Nephron (organoid): ENCODE data around the gene DHX36.

ENCODE experiments used
- H3K27ac Mint-ChIP-seq, 3 experiments: 2 replicates each; pipeline ENCODE4 v1.8.0; 2020; ENCODE audit warnings: mixed read lengths in 3 of 3, mild to moderate bottlenecking in 2 of 3, moderate library complexity in 1 of 3
- H3K27me3 Mint-ChIP-seq: 2 replicates; pipeline ENCODE4 v1.8.0; 2021; ENCODE audit warnings: low read depth, mild to moderate bottlenecking, moderate library complexity, mixed read lengths
- H3K36me3 Mint-ChIP-seq: 2 replicates; pipeline ENCODE4 v1.8.0; 2020; ENCODE audit warnings: low read depth, mixed read lengths
- H3K4me1 Mint-ChIP-seq: 2 replicates; pipeline ENCODE4 v1.8.0; 2020; ENCODE audit warnings: mixed read lengths
- H3K4me3 Mint-ChIP-seq, 3 experiments: 2 replicates each; pipeline ENCODE4 v1.8.0; 2020; ENCODE audit warnings: mild to moderate bottlenecking in 3 of 3, mixed read lengths in 3 of 3, moderate library complexity in 2 of 3
- H3K9me3 Mint-ChIP-seq: 2 replicates; pipeline ENCODE4 v1.8.0; 2020; ENCODE audit warnings: mixed read lengths
- CTCF ChIP-seq, 3 experiments: fragments of 200-600 bp; sonication (generic); IDR thresholded peaks; one replicate each; pipeline ENCODE4 v1.5.0; 2021; ENCODE audit warnings: antibody characterized with exemption in 3 of 3; ENCODE audit not compliant: unreplicated experiment in 3 of 3

The DHX36 gene

GRCh38 chr3:154241496-154241895, 82.8 kb downstream of the DHX36 start:
- Mint-ChIP-seq H3K27ac (peak overlapping the region in 1 of 3 experiments; percentile 44), H3K27me3 (no peaks in the 10 kb centered on the region), H3K4me1 (peaks cover 25% of the 10 kb centered on the region), H3K36me3 (peaks cover 25% of the 10 kb centered on the region), H3K9me3 (no peaks in the 10 kb centered on the region), H3K4me3 (no peak overlapping the region)
- no peak for TF ChIP-seq CTCF (IDR thresholded peaks at IDR 0.05; ENCODE audit: unreplicated experiment in 3 of 3)

DNA sequence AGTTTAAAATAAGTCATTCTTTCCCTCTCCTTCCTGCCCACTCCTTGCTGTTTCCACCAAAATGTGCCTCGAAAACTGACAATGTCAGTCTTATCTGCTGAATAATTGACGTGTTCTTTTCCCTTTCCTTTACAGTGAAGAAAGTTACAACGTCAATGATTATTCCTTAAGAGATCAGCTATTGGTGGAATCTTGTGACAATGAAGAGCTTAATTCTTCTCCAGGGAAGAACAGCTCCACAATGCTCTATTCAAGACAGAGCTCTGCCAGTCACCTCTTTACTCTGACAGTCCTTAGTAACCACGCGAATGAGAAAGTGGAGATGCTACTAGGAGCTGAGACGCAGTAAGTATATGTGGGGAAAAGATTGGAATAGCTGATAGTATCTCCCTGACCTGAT, 84.1 kb downstream of the DHX36 start:
- no peak for TF ChIP-seq CTCF (IDR thresholded peaks at IDR 0.05; ENCODE audit: unreplicated experiment in 3 of 3)
- H3K36me3 Mint-ChIP-seq = peaks cover 17% of the 10 kb centered on the region
- no peak overlapping the region for H3K4me3 Mint-ChIP-seq
- H3K4me1 Mint-ChIP-seq = peaks cover 19% of the 10 kb centered on the region
- H3K27ac Mint-ChIP-seq = no peak overlapping the region
- no peaks in the 10 kb centered on the region for H3K9me3 Mint-ChIP-seq
- H3K27me3 Mint-ChIP-seq = no peaks in the 10 kb centered on the region

- TF ChIP-seq CTCF (IDR thresholded peaks at IDR 0.05; ENCODE audit: unreplicated experiment in 3 of 3) = no peak
- Mint-ChIP-seq H3K27me3 (no peaks in the 10 kb centered on the region), H3K27ac (no peak overlapping the region), H3K36me3 (peaks cover 11% of the 10 kb centered on the region), H3K4me1 (peaks cover 8% of the 10 kb centered on the region), H3K4me3 (no peak overlapping the region), H3K9me3 (no peaks in the 10 kb centered on the region)
Observed at GRCh38 chr3:154236331-154236730, 88.0 kb downstream of the DHX36 start.

GRCh38 chr3:154235330-154235729, 89.0 kb downstream of the DHX36 start:
- no peaks in the 10 kb centered on the region for H3K27me3 Mint-ChIP-seq
- H3K9me3 Mint-ChIP-seq = no peaks in the 10 kb centered on the region
- H3K27ac Mint-ChIP-seq = no peak overlapping the region
- peaks cover 8% of the 10 kb centered on the region for H3K4me1 Mint-ChIP-seq
- no peak overlapping the region for H3K4me3 Mint-ChIP-seq
- no peak for TF ChIP-seq CTCF (IDR thresholded peaks at IDR 0.05; ENCODE audit: unreplicated experiment in 3 of 3)
- peaks cover 5% of the 10 kb centered on the region for H3K36me3 Mint-ChIP-seq

DNA sequence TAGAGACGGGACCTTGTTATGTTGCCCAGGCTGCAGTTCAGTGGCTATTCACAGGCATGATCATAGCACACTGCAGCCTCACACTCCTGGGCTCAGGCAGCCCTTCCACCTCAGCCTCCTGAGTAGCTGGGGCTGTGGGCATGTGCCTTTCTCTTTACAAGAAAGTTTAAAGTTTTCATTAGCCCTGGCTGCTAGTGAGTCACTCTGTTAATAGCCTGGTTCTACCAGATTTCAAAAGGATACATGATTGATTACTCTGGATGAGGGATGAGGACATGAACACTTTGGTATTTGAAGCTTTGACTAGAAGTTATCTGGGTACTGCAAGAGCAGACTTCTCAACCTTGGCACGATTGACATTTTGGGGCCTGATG, 95.1 kb downstream of the DHX36 start:
- TF ChIP-seq CTCF (IDR thresholded peaks at IDR 0.05; ENCODE audit: unreplicated experiment in 3 of 3) = no peak
- Mint-ChIP-seq H3K27ac (peak overlapping the region; percentile 56 to 96 (median 63)), H3K27me3 (no peaks in the 10 kb centered on the region), H3K9me3 (no peaks in the 10 kb centered on the region), H3K4me3 (no peak overlapping the region), H3K36me3 (no peaks in the 10 kb centered on the region), H3K4me1 (peaks cover 20% of the 10 kb centered on the region)

DNA sequence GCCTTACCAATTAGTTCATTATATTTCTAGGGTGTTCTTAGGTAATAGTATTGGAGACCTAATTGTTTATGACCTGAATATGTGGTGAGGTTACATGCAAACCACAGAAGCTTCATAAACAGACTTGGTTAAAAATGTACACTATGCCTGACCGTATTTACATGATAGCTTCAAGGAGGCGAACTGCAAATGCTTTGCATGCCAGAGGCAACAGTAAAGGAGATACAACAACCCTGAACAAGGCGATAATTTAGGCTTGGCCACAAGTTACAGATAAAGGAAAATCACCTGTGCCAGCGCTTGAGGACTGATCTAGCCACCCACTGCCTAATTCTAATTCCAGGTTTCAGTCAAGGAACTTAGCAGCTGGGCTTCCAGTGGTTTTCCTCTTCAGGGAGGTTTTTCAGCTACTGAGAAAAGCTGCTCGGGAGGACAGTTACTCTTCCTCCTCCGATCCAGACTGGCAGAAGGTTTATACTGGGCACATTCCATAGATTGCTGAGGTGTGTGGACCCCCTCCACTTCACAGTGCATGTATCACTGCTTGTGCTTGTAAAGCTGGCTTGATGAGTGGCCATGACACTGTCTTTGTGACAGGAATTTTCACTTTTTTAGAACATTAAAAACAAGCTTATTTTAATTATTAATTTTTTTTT, 95.6 kb downstream of the DHX36 start:
- H3K9me3 Mint-ChIP-seq = no peaks in the 10 kb centered on the region
- no peaks in the 10 kb centered on the region for H3K36me3 Mint-ChIP-seq
- H3K27me3 Mint-ChIP-seq = no peaks in the 10 kb centered on the region
- no peak overlapping the region for H3K4me3 Mint-ChIP-seq
- peak overlapping the region; percentile 78 to 96 (median 82) for H3K27ac Mint-ChIP-seq
- no peak for TF ChIP-seq CTCF (IDR thresholded peaks at IDR 0.05; ENCODE audit: unreplicated experiment in 3 of 3)
- peaks cover 20% of the 10 kb centered on the region for H3K4me1 Mint-ChIP-seq
